Measurements from ENCODE around the gene KCNAB1.
"Not testable (repeated sequence)": the region's sequence is repeated elsewhere in the genome, so short reads cannot be mapped to it uniquely, and the experiment has no call there.

The KCNAB1 gene

DNA sequence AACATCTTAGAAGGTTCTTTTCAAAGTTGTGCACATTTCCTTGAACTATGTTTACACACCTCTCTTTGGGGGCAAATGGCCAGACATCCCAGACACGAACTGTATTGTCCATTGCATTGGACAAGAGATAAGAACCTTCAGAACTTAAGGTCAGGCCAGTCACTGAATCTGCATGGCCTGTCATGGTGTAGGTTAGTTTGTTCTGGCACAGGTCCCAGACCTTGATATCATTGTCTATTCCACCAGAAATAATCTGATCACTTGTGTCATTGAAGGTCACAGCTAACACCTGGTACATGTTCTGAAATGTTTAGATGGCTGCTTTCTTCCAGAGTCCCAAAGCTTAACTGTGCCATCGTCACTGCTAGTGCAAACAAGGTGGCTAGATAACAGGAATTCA is 55.7 kb downstream of the KCNAB1 start:
- DNase-seq (no peak), ATAC-seq (no peak)

DNA sequence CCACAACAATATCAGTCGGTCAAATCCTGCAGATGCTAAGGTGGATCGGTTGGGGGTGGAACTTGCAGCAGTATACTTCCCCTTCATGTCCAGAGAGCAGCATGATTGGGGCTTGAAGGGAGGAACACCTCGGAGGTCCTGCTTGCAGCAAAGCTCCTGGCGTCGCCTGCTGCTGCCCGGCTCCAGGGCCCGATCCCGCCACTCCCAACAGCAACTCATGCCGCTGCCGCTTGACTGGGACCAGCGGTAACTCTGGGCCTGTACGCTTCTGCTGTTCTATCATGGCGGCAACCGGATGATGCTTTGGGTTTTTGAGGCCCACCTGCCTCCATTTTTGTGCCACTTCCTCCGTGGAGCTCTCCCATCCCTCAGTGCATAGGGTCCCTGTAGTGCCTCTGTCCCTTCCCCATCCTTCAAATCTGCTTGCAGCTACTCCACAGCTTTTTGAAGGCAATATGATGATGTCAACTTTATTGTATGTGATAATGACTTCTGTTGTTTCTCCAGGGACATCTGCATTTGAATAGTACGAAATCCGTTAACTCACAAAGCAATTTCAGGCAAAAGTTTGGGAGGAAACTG is 56.3 kb downstream of the KCNAB1 start:
- ATAC-seq: no peak
- no peak for DNase-seq

DNA sequence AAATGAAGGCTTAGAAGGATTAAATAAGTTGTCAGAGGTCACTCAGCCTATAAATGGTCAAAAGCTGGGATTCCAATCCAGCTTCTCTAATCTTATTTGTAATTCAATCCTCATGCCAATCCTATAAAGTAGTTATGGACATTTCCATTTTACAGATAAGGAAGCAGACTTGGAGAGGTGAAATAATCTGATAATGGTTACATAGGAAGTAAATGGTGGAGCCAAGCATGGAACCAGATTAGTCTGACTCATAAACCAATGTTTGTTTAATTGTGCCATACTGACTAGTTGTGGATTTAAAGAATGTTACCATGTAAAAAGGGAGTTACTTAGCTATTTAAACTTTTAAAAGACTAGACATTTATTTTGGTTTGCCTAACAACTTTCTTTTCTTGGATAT is 59.7 kb downstream of the KCNAB1 start:
- DNase-seq: no peak

DNA sequence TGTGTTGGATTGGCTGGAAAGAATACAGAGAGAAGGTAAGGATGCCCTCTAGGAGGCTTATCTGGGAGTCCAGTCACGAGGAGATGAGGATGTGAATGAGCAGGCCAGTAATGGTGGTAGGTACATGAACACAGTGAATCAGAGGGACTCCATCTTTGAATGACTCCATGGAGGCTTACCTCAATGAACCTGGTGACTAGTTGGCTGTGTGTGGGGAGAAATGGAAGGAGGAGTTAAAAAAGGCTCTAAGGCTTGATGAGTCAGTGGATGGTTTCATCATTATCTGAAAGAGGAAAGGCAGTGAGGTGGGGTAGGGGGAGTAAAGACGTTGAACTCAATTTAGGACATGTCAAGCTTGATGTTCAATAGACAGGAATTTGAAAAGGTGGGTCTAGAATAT is 61.1 kb downstream of the KCNAB1 start:
- ATAC-seq (peak; percentile 92), DNase-seq (no peak)

More for the DNA sequence above, 59.7 kb downstream of the KCNAB1 start:
- no peak for ATAC-seq

DNA sequence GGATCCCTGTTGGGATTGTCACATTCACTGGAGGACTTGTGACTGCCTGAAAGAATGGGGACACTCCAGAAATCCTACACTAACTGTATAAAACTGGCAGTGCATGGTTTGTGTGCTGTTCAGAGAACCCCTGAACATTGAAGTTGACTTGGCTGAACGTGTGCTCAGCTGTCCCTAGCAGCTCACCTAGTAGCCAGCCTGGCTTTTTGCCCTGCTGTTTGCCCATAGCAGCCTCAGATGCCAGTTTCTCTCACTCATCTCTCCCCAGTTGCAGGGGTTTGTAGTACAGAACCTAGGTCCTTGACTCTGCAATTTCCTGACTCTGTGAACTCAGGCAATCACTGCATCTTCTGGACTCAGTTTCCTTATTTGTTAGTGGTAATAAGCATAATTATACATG is 63.0 kb downstream of the KCNAB1 start:
- DNase-seq: no peak

DNA sequence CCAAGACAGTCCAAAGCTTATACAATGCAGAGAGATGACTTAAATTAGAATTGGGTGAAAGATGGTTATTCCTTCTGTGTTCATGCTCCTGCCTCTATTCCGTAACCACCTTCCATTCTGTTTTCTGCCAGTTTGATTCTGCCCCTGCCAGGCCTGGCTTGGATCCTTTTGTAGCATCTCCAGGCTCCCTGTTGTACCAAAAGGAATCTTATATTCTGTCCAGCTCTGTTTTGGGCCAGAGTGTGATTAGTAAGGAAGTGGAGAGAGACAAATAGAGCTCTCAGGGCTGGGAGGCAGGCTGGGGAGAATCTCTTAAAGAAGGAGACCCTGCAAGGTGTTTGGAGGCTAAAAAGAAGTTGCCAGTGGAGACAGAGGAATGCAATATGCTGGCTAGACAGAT is 63.8 kb downstream of the KCNAB1 start:
- ATAC-seq: no peak
- no peak for DNase-seq

More for the DNA sequence above, 63.0 kb downstream of the KCNAB1 start:
- ATAC-seq: no peak

DNA sequence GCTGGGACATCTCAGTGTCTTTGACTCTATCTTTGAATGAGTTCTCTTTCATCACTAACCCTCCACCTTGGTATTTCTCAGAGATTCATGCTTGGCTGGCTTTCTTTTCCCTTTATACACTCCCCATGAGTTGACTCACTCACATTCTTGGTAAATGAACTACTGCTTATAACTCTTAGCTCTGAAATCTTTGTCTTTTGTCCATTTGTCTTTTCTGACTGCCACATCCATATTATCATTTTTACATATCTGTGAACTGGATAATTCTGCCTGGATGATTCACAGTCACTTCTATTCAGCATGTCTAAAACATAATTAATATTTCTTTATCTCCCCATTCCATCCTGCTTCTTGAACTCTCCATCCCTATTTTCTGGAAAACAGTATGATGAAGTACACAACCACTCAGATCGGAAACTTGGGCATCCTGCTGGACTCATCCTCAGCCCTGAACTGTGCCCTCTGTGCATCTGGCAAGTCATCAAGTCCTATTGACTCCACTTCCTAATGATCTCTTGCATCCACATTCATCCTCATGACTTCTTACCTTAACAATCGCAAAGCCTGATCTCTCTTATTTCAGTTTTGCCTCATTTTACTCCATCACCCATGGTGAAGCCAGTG is 66.9 kb downstream of the KCNAB1 start:
- no peak for ATAC-seq
- DNase-seq: no peak

DNA sequence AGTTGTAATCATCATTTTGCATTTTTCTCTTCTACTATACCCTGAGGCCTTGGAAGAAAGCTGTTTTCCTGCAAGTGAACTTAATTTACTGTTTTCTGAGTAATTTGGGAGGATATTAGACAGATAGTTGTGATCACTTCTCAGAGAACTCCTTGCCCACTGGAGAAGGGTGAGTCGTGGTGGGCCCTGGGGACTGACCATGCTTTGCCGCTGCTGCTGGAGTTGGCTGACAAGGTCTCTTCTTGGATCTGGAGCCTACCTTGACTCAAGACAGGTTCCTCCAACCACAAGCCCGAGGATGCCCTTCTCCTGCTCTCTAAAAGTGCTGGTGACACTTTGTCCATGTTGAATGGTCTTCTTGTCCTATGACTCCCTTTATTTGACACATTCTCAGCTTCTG is 68.4 kb downstream of the KCNAB1 start:
- no peak for DNase-seq
- no peak for ATAC-seq

DNA sequence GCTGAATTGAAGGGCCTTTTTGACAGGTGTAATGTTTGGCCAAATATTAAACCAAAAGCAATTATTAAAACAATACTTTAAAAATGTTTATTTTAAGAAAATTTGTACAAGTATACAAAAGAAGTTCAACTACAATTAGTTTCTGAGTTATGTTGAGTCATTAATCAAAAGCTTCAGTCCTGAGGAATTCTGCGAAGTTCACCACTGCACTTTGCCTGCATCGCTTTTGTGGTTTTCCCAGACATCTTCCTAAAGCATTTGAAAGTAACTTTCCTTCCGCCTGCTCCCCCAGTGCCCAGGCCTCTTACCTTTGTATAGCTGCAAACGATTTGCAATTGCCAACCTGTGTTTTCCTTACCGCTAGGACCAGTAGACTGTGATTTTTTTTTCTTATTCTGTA is 69.5 kb downstream of the KCNAB1 start:
- ATAC-seq: no peak

DNA sequence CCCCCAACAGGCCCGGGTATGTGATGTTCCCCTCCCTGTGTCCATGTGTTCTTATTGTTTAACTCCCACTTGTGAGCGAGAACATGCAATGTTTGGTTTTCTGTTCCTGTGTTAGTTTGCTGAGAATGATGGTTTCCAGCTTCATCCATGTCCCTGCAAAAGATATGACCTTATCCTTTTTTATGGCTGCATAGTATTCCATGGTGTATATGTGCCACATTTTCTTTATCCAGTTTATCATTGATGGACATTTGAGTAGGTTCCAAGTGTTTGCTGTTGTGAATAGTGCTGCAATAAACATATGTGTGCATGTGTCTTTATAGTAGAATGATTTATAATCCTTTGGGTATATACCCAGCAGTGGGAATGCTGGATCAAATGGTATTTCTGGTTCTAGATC is 74.6 kb downstream of the KCNAB1 start:
- not testable (repeated sequence) for DNase-seq, ATAC-seq

More for the DNA sequence above, 69.5 kb downstream of the KCNAB1 start:
- no peak for DNase-seq

DNA sequence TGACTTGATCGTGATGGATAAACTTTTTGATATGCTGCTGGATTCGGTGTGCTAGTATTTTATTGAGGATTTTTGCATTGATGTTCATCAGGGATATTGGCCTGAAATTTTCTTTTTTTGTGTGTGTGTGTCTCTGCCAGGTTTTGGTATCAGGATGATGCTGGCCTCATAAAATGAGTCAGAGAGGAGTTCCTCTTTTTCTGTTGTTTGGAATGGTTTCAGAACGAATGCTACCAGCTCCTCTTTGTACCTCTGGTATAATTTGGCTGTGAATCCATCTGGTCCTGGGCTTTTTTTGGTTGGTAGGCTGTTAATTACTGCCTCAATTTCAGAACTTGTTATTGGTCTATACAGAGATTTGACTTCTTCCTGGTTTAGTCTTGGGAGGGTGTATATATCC is 76.8 kb downstream of the KCNAB1 start:
- DNase-seq, ATAC-seq: not testable (repeated sequence)

DNA sequence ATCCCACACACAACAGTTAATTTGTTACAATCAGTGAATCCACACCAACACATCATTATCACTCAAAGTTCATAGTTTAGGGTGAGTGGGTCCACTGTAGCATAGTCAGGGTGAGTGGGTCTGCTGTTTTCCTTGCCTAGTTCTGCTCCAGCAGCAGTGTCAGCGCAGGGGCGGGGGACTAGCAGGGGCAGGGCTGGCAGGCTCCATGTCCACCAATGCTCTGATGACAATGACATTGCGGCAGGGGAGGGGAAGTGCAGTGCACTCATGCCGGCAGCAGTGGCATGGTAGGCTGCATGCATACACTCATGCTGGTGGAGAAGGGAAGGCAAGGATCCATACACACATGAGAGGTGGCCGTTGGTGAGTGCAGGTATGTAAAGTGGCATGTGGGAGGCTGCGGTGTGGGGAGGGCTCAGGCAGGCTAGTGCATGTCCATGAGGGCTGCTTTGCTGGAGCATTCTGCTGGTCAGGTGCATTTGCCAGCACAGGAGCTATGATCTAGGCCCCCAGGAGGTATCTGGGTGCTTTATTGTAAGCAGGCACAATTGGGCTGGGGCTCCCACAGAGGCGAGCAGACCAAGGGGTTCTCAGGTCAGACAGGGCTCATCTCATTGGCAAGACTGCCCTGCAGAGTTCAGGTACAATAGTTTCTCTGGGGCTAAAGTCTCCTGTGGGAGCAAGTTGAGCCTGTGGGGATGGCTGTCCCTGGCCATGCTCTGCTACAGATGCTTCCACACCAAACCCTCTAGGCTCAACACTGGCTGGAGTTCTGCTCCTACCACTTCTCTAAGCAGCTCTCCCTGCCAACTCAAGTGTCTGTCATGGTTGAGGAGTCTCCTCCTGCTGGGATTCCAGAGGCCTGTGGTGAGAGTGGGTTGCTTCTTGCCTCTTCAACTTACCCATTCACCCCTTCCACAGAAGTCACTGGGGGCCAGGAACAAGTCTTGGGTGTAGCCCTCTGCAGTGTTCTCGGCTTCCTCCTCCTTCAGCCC is 81.3 kb downstream of the KCNAB1 start:
- DNase-seq: no peak
- ATAC-seq: no peak

DNA sequence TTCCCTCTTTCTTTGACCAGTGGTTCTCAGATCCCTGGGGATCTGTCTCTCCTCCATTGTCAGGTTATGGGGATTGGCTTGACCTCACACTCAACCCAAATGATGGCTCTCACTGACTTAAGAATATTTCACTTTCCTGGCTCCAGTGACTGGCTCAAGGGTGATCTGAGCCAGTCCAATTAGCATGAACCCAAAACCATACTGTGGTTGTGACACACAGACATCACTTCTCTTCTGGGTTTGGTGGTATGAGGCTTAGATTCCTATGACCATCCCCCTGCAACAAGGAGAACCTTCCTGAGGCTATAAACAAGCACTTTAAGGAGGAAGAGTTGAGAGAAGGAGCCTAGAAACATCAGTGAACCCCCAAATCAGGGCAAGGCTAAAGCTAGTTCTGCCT is 85.8 kb downstream of the KCNAB1 start:
- ATAC-seq: no peak
- no peak for DNase-seq

DNA sequence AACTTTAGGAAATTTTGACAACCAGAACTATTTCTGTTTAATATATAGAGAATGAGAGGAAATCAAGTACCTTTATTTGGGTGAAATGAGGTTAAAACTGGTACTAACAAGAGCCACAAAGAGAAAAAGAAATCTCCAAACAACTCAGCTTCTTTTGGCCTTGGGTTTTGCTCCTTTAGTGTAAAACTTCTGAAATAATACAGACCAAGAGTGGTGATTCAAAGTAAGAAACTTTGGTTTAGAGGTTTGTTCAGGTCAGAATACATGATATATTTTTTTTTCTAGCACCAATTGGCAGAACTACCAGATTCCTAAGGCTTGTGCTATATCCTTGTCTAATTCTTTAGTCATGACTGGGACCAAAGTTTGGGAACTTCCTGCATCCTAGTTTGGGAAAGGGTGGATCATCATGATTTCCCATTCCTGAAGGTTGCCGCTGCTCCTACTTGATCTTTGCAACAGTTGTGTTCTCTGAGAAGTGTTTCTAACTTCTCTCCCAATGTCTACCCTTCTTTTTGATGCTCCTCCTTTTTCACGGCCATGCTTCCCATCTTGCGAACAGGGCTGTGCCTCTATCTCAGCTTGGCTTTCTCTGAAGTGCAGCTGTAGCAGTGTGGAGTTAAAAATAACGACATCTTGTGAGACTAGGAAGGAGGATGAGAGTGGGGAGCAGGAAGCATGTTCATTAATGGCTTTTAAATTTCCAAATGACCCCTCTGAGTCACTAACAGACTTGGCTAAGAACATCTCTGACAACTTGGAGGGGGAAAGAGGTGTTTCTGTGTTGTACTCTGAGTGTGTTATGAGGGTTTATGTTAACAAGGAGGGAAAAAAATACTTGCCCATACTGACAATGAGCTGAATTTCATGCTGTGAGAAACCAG is 87.7 kb downstream of the KCNAB1 start:
- ATAC-seq (no peak), DNase-seq (no peak)

DNA sequence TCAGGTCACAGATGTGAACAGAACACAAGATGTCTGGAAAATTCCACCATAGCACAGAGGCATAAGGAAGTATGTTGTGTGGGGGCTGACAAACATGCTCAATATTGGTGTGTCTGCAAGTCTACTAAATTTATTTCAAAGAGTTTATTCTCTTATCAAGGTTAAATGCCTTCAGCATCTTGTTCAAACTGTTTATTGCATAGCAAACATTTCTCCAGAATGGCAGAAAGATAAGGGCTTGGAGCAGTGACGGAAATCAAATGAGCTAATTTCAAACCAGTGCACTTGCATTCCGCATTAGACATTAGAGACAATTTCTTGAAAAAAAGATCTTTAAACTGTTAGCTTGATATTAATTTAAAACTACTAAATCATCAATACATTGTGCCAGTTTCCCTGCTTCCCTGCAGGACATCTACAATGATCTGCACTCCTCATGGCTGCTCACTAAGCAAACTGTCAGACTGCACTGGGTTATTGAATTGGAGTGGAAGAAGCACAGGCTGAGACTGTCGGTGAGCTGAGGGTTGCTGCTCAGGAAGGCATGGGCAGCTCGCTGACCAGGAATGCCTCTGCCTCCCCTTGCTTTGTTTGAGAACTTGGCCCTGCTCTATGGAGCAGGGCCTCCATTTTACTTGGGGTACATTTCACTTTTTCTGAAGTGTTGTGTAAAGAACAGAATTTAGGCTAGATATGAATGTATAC is 89.4 kb downstream of the KCNAB1 start:
- ATAC-seq: no peak
- DNase-seq: no peak

DNA sequence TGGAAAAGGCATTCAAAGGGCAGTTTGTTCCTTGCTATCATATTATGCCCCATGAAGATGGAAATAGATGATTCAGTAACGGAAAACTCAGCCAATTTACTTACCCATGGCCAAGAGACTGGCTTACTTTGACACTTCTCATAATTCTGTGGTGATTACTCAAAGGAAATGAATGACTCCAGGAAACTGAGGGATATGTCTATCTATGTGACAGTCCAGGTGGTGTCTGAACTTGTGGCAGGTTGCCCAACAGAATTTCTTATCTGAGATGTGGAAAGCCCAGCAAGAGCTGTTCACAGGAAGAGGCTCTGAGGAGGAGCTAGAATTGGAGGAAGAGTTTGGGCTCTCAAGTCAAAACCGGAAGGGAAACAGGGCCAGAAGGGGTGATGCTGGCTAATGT is 91.2 kb downstream of the KCNAB1 start:
- ATAC-seq (peak; percentile 60), DNase-seq (no peak)

DNA sequence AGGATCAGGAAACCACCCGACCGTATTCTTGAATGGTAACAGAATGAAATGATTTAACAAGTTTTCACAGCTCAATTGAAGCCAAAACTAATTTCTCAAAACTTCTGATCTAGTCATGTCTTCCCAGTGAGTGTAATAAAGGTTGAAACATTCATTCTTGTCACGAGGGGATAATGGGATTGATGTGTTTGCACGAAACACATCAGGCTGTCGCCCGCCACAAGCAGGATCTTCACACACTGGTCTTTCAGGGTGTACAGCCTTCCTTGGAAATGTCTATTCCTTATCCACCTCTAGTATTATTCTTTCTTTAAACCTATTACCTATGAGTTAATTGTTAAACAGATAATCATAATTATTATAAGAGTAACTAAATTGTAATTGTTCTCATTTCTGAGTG is 94.3 kb downstream of the KCNAB1 start:
- no peak for DNase-seq
- no peak for ATAC-seq

DNA sequence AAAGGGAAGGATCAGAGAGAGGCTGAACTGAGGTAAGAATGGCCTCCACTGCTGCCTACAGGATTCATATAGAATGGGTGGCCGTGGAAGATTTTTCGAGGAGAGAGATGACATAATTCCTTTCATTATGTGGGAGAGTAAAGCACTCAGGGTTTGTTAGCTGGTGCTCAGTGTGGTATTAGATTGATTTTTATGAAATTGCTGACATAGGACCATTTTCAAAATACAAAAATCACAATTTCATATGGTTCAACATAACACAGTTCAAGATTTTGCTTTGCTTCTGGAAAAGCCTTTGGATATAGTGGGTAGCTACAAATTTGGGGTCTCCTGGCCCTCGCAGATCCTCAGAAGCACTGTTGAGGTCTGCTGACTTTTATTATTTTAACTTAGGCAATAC is 95.4 kb downstream of the KCNAB1 start:
- ATAC-seq: no peak

DNA sequence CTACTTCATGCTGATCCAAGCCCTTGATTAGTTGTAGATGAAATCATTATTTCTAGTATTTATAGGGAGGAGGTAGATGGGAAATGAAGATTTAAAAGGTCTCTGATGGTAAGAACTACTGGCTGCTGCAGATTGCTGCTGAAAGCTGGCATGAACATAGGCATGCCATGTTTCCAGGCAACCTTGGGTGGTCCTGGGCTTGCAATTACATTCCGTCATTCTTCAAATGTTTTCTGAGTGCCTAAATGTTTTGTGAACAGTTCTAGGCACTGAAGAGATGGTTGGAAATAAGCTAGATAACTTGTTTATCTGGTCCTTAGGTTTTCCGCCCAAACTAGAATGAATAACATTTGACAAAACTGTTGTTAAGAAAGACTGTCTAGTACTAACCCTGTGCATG is 95.8 kb downstream of the KCNAB1 start:
- DNase-seq (no peak), ATAC-seq (no peak)

More for the DNA sequence above, 95.4 kb downstream of the KCNAB1 start:
- DNase-seq: no peak

DNA sequence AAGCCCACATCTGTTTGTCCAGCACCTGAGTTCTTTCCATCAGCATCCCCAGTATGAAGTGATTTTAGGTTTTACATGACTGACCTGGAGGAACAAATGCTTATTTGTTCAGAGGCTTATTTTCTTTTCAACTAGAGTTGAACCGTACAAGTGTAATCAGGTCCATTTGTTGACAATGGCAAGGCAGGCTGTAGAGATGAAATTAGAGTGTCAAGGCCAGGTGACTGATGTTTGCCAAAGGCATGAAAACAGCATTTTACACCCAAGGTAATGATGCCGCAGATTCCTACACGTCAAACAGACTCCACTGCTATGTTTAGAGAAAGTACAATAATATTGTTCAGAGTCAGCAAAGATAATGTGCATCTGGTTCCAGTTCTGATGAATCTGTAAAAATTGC is 96.5 kb downstream of the KCNAB1 start:
- ATAC-seq (no peak), DNase-seq (no peak)

DNA sequence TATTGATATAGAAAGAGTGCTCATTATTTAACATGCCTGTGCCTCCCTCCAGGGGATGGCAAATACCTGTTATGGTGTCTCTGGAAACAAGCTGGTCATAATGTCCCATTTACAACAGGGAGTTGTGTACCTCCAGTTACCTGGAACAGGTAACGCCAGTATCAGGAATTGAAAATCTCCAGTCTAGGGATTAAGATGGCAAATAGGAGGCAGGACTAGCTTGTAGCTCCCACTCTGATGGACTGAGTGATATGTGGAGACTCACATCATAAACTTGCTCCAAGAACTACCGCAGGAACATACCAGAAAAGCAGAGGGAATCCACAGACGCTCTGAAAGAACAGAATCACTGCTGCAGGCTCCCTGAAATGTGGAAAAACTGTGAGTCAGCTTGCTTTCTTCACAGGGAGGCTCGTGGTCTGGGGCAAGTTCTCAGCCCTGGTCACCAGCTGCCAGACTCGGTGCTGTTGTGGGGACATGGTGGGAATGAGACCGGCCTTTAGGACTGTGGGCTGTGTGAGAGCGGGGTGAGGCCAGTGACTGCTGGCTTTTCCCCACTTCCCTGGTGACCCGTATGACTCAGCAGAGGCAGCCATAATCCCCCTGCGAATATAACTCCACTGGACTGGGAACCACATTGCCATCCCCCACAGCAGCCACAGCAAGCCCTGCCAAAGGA is 97.4 kb downstream of the KCNAB1 start:
- DNase-seq (no peak), ATAC-seq (no peak)

Measured in stimulated activated naive CD8-positive, alpha-beta T cell treated with anti-CD3 and anti-CD28 coated beads, Interleukin-15, Interleukin-2, amounts not matched to agents 100 U/mL and 50 U/mL, for 24 hours (primary cell).